Hepatocyte (in vitro differentiated cells): ENCODE measurements around the gene SLC30A7. TPM values are rescaled to one million over a fixed set of nuclear protein-coding genes. Genes with fewer than 3 reads are reported as not detected.

Source experiments
- DNase-seq: peaks from one replicate; pipeline ENCODE4 v3.0.0-alpha.2; 2016; ENCODE audit warnings: low spot score
- H2AFZ ChIP-seq: fragments of 200-600 bp; sonication (generic); 2 replicates; pipeline ENCODE4 v1.6.0; 2016; ENCODE audit warnings: antibody characterized with exemption, mild to moderate bottlenecking
- H3K27ac ChIP-seq: fragments of 200-600 bp; sonication (generic); 2 replicates; pipeline ENCODE4 v1.5.1; 2016; ENCODE audit warnings: mild to moderate bottlenecking
- H3K27me3 ChIP-seq: fragments of 200-600 bp; sonication (generic); 2 replicates; pipeline ENCODE4 v1.6.1; 2016
- H3K36me3 ChIP-seq: fragments of 200-600 bp; sonication (generic); replicated peaks from 2 replicates; pipeline ENCODE4 v1.5.1; 2016; ENCODE audit warnings: low read depth; ENCODE audit not compliant: insufficient read depth
- H3K4me1 ChIP-seq: fragments of 200-600 bp; sonication (generic); 2 replicates; pipeline ENCODE4 v1.5.1; 2016; ENCODE audit warnings: mild to moderate bottlenecking, moderate library complexity; ENCODE audit not compliant: insufficient read depth
- H3K4me2 ChIP-seq: fragments of 200-600 bp; sonication (generic); 2 replicates; pipeline ENCODE4 v1.6.0; 2016
- H3K4me3 ChIP-seq: fragments of 200-600 bp; sonication (generic); 2 replicates; pipeline ENCODE4 v1.5.1; 2016; ENCODE audit warnings: mild to moderate bottlenecking
- H3K79me2 ChIP-seq: fragments of 200-600 bp; sonication (generic); 2 replicates; pipeline ENCODE4 v1.6.0; 2017; ENCODE audit warnings: mild to moderate bottlenecking
- H3K9me2 ChIP-seq: fragments of 200-600 bp; sonication (generic); replicated peaks from 2 replicates; pipeline ENCODE4 v1.6.0; 2017; ENCODE audit warnings: mild to moderate bottlenecking; ENCODE audit not compliant: insufficient read depth
- H3K9me3 ChIP-seq: fragments of 200-600 bp; sonication (generic); 2 replicates; pipeline ENCODE4 v1.5.1; 2016; ENCODE audit warnings: low read depth, mild to moderate bottlenecking
- H4K20me1 ChIP-seq: fragments of 200-600 bp; sonication (generic); 2 replicates; pipeline ENCODE4 v1.6.0; 2016; ENCODE audit warnings: mild to moderate bottlenecking; ENCODE audit not compliant: insufficient read depth, poor library complexity, severe bottlenecking
- EZH2 ChIP-seq: fragments of 200-600 bp; sonication (generic); IDR thresholded peaks from 2 replicates; pipeline ENCODE4 v1.6.1; 2016; ENCODE audit warnings: antibody characterized with exemption, mild to moderate bottlenecking, borderline replicate concordance
- EZH2phosphoT487 ChIP-seq: fragments of 200-600 bp; sonication (generic); IDR thresholded peaks from one replicate; pipeline ENCODE4 v1.6.1; 2018; ENCODE audit warnings: antibody characterized with exemption, mild to moderate bottlenecking, low read depth, moderate library complexity; ENCODE audit not compliant: unreplicated experiment, severe bottlenecking
- WGBS: methylation state at CpG from one replicate; pipeline ENCODE4 v1.1.6; 2016; ENCODE audit warnings: low lambda C conversion rate; ENCODE audit errors: missing lambda C conversion rate; 5-methylcytosine and 5-hydroxymethylcytosine counted together
- polyA plus RNA-seq: library from polyadenylated mRNA; unstranded; fragments of >200 nt; fragmentation: Nextera tagmentation; extraction: Ambion mirVana; gene quantifications from 2 replicates; pipeline ENCODE4 v1.2.1, GENCODE V29; 2016
- total RNA-seq: library from RNA; depleted of rRNA; stranded (reverse); fragments of >200 nt; gene quantifications from 2 replicates; pipeline ENCODE4 v1.2.3, GENCODE V29; 2014
- TF ChIP-seq, protein P1 (sequence below): fragments of 200-600 bp; sonication (generic); IDR thresholded peaks from 2 replicates; pipeline ENCODE4 v1.5.1; 2016; ENCODE audit warnings: antibody characterized with exemption, mild to moderate bottlenecking; ENCODE audit not compliant: poor library complexity

SLC30A7 gene
- total and polyA plus RNA-seq, 2 experiments from 2014 or later = 23.0 to 61.9 TPM

- TF ChIP-seq, protein P1, sequence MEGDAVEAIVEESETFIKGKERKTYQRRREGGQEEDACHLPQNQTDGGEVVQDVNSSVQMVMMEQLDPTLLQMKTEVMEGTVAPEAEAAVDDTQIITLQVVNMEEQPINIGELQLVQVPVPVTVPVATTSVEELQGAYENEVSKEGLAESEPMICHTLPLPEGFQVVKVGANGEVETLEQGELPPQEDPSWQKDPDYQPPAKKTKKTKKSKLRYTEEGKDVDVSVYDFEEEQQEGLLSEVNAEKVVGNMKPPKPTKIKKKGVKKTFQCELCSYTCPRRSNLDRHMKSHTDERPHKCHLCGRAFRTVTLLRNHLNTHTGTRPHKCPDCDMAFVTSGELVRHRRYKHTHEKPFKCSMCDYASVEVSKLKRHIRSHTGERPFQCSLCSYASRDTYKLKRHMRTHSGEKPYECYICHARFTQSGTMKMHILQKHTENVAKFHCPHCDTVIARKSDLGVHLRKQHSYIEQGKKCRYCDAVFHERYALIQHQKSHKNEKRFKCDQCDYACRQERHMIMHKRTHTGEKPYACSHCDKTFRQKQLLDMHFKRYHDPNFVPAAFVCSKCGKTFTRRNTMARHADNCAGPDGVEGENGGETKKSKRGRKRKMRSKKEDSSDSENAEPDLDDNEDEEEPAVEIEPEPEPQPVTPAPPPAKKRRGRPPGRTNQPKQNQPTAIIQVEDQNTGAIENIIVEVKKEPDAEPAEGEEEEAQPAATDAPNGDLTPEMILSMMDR = no peak
- TF ChIP-seq EZH2 (no peak), EZH2phosphoT487 (no peak)
- H3K27ac ChIP-seq = no peak overlapping the region
Measured at GRCh38 chr1:100960098-100960497, 64.2 kb downstream of the SLC30A7 start.

GRCh38 chr1:100968621-100969020, 72.7 kb downstream of the SLC30A7 start:
- Histone ChIP-seq H2AFZ (no peak overlapping the region), H3K4me3 (no peak overlapping the region)

More at GRCh38 chr1:100960098-100960497, 64.2 kb downstream of the SLC30A7 start:
- Histone ChIP-seq H3K4me3 (no peak overlapping the region), H3K4me1 (no peaks in the 10 kb centered on the region), H3K9me3 (no peaks in the 10 kb centered on the region), H3K9me2 (no peaks in the 10 kb centered on the region), H2AFZ (no peak overlapping the region), H4K20me1 (no peaks in the 10 kb centered on the region), H3K4me2 (no peak overlapping the region), H3K79me2 (no peaks in the 10 kb centered on the region), H3K36me3 (no peaks in the 10 kb centered on the region), H3K27me3 (no peaks in the 10 kb centered on the region)
- 63% methylated on average over 1 of the region's 1 CpG for WGBS
- no peak for DNase-seq

GRCh38 chr1:100969327-100969726, 73.4 kb downstream of the SLC30A7 start:
- Histone ChIP-seq H4K20me1 (no peaks in the 10 kb centered on the region), H3K36me3 (no peaks in the 10 kb centered on the region), H3K4me2 (no peak overlapping the region), H3K4me1 (no peaks in the 10 kb centered on the region), H3K9me3 (no peaks in the 10 kb centered on the region), H3K79me2 (no peaks in the 10 kb centered on the region), H3K4me3 (no peak overlapping the region), H3K9me2 (no peaks in the 10 kb centered on the region), H3K27me3 (no peaks in the 10 kb centered on the region), H3K27ac (no peak overlapping the region), H2AFZ (no peak overlapping the region)
- DNase-seq = no peak
- TF ChIP-seq EZH2 (no peak), EZH2phosphoT487 (no peak)
- TF ChIP-seq, protein P1 = no peak
- WGBS = 88% methylated on average over 2 of the region's 2 CpGs

More at GRCh38 chr1:100968621-100969020, 72.7 kb downstream of the SLC30A7 start:
- 84% methylated on average over 1 of the region's 1 CpG for WGBS
- H3K9me3 ChIP-seq = no peaks in the 10 kb centered on the region
- no peaks in the 10 kb centered on the region for H3K4me1 ChIP-seq
- no peaks in the 10 kb centered on the region for H3K36me3 ChIP-seq
- H3K79me2 ChIP-seq = no peaks in the 10 kb centered on the region
- H3K27ac ChIP-seq = no peak overlapping the region
- H3K9me2 ChIP-seq = no peaks in the 10 kb centered on the region
- no peak for DNase-seq
- H4K20me1 ChIP-seq = no peaks in the 10 kb centered on the region
- no peaks in the 10 kb centered on the region for H3K27me3 ChIP-seq
- TF ChIP-seq EZH2 = no peak
- no peak for TF ChIP-seq EZH2phosphoT487
- TF ChIP-seq, protein P1 = no peak
- H3K4me2 ChIP-seq = no peak overlapping the region

GRCh38 chr1:100971021-100971420, 75.1 kb downstream of the SLC30A7 start:
- Histone ChIP-seq H3K9me3 (no peaks in the 10 kb centered on the region), H3K27ac (no peak overlapping the region), H4K20me1 (no peaks in the 10 kb centered on the region), H3K4me1 (no peaks in the 10 kb centered on the region), H3K4me3 (no peak overlapping the region), H3K9me2 (no peaks in the 10 kb centered on the region), H3K27me3 (no peaks in the 10 kb centered on the region), H2AFZ (no peak overlapping the region), H3K4me2 (no peak overlapping the region), H3K36me3 (no peaks in the 10 kb centered on the region), H3K79me2 (no peaks in the 10 kb centered on the region)
- WGBS = 71% methylated on average over 1 of the region's 1 CpG
- no peak for DNase-seq
- TF ChIP-seq EZH2 = no peak
- TF ChIP-seq EZH2phosphoT487 = no peak
- TF ChIP-seq, protein P1 = no peak
